Stimulated activated effector memory CD8-positive, alpha-beta T cell treated with anti-CD3 and anti-CD28 coated beads, Interleukin-12 subunit alpha, Interleukin-12 subunit beta, amount 100 ng/mL, for 72 hours (primary cell): Measurements from ENCODE around the gene SUMO4.
"Not testable (repeated sequence)": the region's sequence is repeated elsewhere in the genome, so short reads cannot be mapped to it uniquely, and the experiment has no call there.

ENCODE experiments used
- ATAC-seq: fragments of 150-1000 bp; cut with Tn5 transposase; 2 replicates; pipeline ENCODE4 v1.10.0; 2021
- DNase-seq, 2 donors: peaks; one replicate each; pipeline ENCODE4 v3.0.0; 2021 to 2022; ENCODE audit warnings: low spot score in 2 of 2
- H3K27ac Mint-ChIP-seq: one replicate; pipeline ENCODE4 v1.8.0; 2022; ENCODE audit warnings: mild to moderate bottlenecking, mixed read lengths
- H3K36me3 Mint-ChIP-seq: one replicate; pipeline ENCODE4 v1.8.0; 2022; ENCODE audit warnings: mild to moderate bottlenecking, mixed read lengths
- H3K4me1 Mint-ChIP-seq: one replicate; pipeline ENCODE4 v1.8.0; 2022; ENCODE audit warnings: mixed read lengths
- H3K4me3 Mint-ChIP-seq: one replicate; pipeline ENCODE4 v1.8.0; 2022; ENCODE audit warnings: mild to moderate bottlenecking, mixed read lengths
- H3K9me3 Mint-ChIP-seq: one replicate; pipeline ENCODE4 v1.8.0; 2022; ENCODE audit warnings: mixed read lengths

Gene SUMO4

DNA sequence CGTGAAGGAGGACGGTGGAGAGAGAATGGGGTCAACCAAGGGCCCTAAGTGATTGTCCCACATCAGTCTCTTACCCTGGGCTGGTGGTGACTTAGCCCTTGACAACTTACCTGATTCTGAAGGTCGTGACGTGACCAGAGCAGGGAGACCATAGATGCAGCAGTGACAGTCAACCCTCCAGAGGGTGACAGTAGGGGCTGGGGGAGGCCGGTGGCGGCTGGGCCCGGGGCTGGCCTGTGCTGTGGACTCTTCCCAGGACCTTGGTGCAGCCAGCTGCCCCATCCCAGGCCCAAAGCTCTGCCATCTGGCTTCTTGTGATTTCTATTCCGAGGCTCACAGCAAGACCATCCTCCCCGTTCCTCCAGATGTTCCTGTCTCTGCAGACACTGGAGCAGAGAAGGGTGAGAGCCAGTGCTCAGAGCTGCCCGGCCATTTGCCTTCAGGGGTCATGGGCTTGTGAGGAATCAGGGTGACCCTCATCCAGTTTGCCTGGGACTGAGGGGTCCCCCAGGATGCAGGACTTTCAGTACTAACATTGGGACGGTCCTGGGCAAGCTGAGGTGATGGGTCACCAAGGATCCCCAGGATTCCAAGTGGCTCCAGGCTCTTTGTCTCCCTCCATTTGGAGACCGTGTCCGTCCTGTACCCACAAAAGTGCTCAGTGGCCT, 36.0 kb downstream of the SUMO4 start:
- ATAC-seq (no peak), DNase-seq (no peak)
- Mint-ChIP-seq H3K4me1 (peaks cover 23% of the 10 kb centered on the region), H3K9me3 (no peaks in the 10 kb centered on the region), H3K4me3 (no peak overlapping the region), H3K27ac (no peak overlapping the region), H3K36me3 (peaks cover 2% of the 10 kb centered on the region)

DNA sequence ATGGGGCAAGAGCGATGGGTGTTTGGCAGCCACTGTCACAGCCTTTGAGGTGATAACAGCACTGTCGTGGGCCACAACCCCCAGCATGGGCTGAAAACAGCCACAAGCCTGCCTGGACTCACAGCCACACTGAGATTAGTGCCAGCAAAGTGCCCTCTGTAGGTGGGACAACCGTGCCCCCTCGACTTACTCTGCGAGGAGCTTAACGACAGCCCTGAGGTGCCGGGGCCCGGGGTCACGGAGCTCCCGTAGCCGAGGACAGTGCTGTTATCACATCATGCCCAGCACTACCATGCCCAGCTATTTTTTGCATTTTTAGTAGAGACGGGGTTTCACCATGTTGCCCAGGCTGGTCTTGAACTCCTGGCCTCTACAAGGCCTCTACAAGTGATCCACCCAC, 36.6 kb downstream of the SUMO4 start:
- H3K27ac Mint-ChIP-seq, result no peak overlapping the region
- peaks cover 7% of the 10 kb centered on the region for H3K36me3 Mint-ChIP-seq
- ATAC-seq, result no peak
- H3K9me3 Mint-ChIP-seq, result no peaks in the 10 kb centered on the region
- H3K4me3 Mint-ChIP-seq, result no peak overlapping the region
- peaks cover 23% of the 10 kb centered on the region for H3K4me1 Mint-ChIP-seq
- no peak for DNase-seq

DNA sequence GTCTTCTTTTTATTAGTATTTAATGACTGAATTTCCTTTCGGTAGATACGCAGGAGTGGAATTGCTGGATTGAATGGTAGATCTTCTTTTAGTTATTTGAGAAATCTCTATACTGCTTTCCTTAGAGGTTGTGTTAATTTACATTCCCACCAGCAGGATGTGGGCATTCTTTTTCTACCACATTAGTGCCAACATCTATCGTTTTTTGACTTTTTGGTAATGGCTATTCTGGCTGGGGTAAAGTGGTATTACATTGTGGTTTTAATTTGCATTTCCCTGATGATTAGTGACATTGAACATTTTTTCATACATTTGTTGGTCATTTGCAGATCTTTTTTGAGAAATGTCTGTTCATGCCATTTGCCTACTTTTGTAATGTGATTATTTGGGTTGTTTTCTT, 37.1 kb downstream of the SUMO4 start:
- DNase-seq, result no peak
- H3K9me3 Mint-ChIP-seq, result no peaks in the 10 kb centered on the region
- peak overlapping the region; percentile 51 for H3K27ac Mint-ChIP-seq
- no peak for ATAC-seq
- no peak overlapping the region for H3K4me3 Mint-ChIP-seq
- H3K4me1 Mint-ChIP-seq, result peaks cover 18% of the 10 kb centered on the region
- H3K36me3 Mint-ChIP-seq, result peaks cover 7% of the 10 kb centered on the region

DNA sequence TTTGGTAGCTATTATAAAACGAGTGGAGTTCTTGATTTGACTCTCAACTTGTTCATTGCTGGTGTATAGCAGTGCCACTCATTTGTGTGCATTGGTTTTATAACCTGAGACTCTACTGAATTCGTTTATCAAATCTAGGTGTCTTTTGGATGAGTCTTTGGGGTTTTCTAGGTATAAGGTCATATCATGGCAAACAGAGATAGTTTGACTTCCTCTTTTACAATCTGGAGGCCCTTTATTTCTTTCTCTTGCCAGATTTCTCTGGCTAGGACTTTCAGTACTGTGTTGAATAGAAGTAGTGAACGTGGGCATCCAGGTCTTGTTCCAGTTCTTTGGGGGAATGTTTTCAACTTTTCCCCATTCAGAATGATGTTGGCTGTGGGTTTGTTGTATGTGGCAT, 38.8 kb downstream of the SUMO4 start:
- Mint-ChIP-seq H3K9me3 (no peaks in the 10 kb centered on the region), H3K27ac (no peak overlapping the region), H3K36me3 (peaks cover 20% of the 10 kb centered on the region), H3K4me1 (peaks cover 29% of the 10 kb centered on the region), H3K4me3 (no peak overlapping the region)
- peak; percentile 73 for ATAC-seq
- DNase-seq, result no peak

DNA sequence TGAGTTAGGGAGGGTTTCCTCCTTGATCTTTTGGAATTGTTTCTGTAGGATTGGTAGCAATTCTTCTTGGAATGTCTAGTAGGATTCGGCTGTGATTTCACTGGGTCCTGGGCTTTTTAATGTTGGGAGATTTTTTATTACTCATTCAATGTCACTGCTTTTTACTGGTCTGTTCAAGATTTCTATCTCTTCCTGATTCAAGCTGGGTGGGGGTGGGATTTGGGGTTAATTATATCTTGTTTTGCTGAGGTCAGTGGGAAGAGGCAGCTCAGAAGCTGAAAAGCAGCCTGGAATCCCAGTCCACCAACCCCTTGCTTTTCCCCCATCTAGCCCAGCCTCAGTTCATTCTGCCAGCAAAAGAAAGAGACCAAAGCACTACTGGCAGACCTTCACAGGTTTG, 39.6 kb downstream of the SUMO4 start:
- Mint-ChIP-seq H3K36me3 (peaks cover 24% of the 10 kb centered on the region), H3K4me3 (no peak overlapping the region), H3K9me3 (no peaks in the 10 kb centered on the region), H3K27ac (no peak overlapping the region), H3K4me1 (peaks cover 32% of the 10 kb centered on the region)
- DNase-seq, result no peak
- ATAC-seq, result no peak

DNA sequence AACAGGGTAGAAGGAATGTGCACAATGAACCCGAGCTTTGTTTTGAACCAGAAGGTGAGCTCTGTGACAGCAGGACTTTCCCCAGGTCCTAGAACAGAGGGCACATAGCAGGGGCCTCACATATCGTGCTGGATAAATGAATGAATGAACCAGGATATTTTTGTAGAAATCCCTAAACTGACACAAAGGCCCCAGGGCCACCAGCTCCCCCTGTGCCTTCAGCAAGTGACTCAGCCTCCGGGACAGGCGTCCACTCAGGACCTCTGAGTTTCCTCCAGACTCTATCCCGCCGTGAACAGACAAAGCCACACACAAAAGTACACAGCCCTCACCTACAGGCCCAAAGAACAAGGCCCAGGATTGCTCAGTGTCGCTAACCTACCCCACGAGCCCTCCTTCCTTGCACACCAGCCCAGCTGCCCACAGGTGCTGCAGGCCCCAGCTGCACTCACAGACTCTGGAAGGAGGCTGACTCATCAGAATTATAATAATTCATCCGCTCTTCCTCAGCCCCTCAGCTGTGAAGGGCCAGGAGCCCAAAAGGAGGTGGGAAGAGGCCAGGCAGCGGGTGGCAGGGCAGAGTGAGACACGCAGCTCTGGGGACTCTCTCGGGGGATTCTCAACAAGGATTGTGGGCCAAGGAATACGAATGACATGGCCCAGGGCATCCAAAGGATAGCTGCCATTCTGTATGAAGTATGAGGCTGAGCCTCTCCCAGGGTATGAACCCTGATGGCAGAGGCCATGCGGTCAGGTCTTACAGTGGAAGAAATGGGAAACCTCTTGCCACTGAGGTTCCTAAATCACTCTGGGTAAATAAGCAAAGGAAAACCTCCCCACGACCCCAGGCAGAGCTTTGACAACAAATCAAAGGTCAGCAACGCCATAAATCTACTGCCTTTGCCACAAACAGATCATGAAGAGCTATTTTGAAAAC, 40.9 kb downstream of the SUMO4 start:
- no peak overlapping the region for H3K27ac Mint-ChIP-seq
- no peaks in the 10 kb centered on the region for H3K9me3 Mint-ChIP-seq
- DNase-seq (no peak), ATAC-seq (no peak)
- H3K36me3 Mint-ChIP-seq, result peaks cover 38% of the 10 kb centered on the region
- peaks cover 45% of the 10 kb centered on the region for H3K4me1 Mint-ChIP-seq
- H3K4me3 Mint-ChIP-seq, result no peak overlapping the region

DNA sequence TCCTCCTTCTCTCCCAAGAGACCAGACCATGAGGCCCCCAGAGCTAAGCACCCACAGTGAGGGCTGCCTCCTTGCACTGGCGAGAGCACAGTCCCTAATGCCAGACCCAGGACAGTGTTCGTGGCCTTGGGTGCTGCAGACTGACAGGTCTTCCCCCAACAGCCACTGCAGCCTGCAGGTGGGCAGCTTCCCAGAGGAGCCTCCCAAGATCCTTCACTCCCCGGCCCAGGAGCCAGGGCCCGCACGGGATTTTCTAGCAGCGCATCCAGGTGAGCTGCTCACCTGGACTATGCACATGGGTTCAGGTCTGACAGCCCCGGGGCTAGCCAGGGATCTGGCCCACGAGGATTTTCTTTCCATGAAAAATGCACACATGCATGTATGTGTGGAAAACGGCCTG, 41.7 kb downstream of the SUMO4 start:
- no peak for ATAC-seq
- peaks cover 52% of the 10 kb centered on the region for H3K4me1 Mint-ChIP-seq

DNA sequence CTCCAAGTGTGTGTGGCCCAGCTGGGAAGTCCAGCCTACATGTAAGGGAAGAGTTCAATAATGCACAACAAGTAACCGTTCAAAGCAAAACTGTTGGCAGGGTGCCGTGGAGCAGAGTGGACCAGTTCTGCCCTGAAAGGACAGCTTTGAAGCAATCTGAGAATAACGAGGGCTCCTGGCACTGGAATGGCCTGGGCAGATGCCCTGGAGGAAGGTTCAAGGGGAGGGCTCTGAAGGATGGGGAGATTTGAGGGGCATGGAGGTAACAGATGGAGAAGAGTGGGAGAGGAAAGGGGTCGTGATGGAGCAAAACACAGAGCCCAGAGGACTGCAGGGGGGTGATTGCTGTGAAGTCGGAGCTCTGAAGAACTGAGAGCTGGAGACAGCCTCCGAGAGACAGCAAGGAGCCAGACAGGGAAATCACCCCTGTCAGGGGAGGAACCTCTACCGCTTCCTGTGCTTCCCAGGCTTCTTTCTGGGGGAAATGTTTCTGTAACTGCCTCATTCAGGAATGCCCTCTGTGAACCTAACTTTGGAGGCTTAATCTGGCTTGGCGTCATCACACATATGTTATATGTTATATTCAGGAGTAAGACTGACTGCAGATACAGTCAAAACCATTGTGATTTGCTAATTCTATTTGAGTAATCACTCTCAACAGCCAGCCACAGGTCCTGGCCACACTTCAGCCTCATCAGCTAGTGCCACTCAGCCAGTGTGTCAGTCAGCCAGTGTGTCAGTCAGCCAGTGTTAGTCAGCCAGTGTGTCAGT, 43.5 kb downstream of the SUMO4 start:
- DNase-seq (no peak), ATAC-seq (peak; percentile 68)
- Mint-ChIP-seq H3K4me3 (no peak overlapping the region), H3K9me3 (no peaks in the 10 kb centered on the region), H3K27ac (peak overlapping the region; percentile 65), H3K36me3 (peaks cover 64% of the 10 kb centered on the region), H3K4me1 (peaks cover 46% of the 10 kb centered on the region)

More for the DNA sequence above, 41.7 kb downstream of the SUMO4 start:
- Mint-ChIP-seq H3K36me3 (peaks cover 45% of the 10 kb centered on the region), H3K9me3 (no peaks in the 10 kb centered on the region), H3K27ac (no peak overlapping the region), H3K4me3 (no peak overlapping the region)
- no peak for DNase-seq

DNA sequence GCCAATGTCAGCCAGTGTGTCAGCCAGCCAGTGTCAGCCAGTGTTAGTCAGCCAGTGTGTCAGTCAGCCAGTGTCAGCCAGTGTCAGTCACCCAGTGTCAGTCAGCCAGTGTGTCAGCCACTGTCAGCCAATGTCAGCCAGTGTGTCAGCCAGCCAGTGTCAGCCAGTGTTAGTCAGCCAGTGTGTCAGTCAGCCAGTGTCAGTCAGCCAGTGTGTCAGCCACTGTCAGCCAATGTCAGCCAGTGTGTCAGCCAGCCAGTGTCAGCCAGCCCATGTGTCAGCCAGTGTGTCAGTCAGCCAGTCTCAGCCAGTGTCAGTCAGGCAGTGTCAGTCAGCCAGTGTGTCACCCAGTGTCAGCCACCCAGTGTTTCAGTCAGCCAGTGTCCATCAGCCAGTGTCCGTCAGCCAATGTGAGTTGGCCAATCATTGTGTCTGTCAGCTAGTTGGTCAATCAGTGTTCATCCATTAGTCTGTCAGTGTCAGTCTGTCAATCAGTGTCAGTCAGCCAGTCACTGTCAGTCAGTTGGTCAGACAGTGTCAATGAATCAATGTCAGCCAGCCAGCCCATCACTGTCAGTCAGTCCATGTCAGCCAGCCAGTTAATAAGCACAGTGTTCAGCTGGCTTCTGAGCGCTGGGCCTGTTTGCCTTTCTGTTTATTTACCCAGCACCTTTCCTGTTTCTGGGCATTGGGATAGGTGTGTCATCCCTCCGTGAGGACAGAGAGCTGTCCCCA, 44.5 kb downstream of the SUMO4 start:
- H3K9me3 Mint-ChIP-seq, DNase-seq: not testable (repeated sequence)
- H3K27ac Mint-ChIP-seq, result peak overlapping the region; percentile 76
- H3K4me3 Mint-ChIP-seq, result peak overlapping the region; percentile 16
- peak; percentile 38 for ATAC-seq
- H3K4me1 Mint-ChIP-seq, result peaks cover 37% of the 10 kb centered on the region
- H3K36me3 Mint-ChIP-seq, result peaks cover 73% of the 10 kb centered on the region

DNA sequence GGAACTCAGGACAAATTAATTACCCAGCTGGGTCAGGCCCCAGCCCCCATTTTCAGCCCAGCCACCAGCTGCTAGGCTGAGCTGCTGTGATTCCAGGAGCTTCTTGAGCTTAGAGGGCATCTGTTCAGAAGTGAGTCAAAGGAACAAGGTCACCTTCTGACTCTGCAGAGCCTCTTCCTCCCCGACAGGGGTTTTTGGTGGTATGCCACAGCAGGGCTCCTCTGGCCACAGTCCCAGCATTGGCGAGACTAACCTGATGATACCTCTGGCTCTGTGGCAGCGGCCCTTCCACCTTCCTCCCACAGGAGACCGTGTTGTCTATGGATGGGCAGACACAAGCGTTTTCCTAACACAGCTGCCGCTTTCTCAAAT, 45.0 kb downstream of the SUMO4 start:
- H3K9me3 Mint-ChIP-seq, result no peaks in the 10 kb centered on the region
- H3K4me3 Mint-ChIP-seq, result peak overlapping the region; percentile 16
- peak overlapping the region; percentile 76 for H3K27ac Mint-ChIP-seq
- DNase-seq, result peak; percentile 20 to 82
- ATAC-seq, result peak; percentile 88
- H3K36me3 Mint-ChIP-seq, result peaks cover 79% of the 10 kb centered on the region
- H3K4me1 Mint-ChIP-seq, result peaks cover 34% of the 10 kb centered on the region

DNA sequence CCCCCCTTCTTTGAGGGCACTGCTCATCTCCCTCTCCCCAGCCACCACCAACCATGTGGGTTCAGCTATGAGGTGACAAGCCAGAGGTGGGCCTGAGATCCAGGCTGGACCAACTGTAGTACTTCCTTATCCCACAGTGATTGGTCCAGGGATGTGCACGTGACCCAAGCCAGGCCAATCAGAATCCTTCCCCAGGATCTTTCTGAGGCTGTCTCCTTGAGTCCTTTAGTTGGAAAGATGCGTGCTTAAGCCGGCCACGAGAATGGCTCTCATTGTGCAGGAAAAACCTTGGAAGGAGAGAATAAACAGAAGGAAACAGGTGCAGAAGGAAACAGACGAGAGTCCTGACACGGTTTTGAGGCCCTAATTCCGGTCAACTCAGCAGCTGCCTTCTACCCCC, 45.5 kb downstream of the SUMO4 start:
- H3K9me3 Mint-ChIP-seq, result no peaks in the 10 kb centered on the region
- DNase-seq (no peak), ATAC-seq (peak; percentile 43)
- H3K4me3 Mint-ChIP-seq, result peak overlapping the region; percentile 16
- peaks cover 34% of the 10 kb centered on the region for H3K4me1 Mint-ChIP-seq
- H3K36me3 Mint-ChIP-seq, result peaks cover 84% of the 10 kb centered on the region
- H3K27ac Mint-ChIP-seq, result peak overlapping the region; percentile 76

DNA sequence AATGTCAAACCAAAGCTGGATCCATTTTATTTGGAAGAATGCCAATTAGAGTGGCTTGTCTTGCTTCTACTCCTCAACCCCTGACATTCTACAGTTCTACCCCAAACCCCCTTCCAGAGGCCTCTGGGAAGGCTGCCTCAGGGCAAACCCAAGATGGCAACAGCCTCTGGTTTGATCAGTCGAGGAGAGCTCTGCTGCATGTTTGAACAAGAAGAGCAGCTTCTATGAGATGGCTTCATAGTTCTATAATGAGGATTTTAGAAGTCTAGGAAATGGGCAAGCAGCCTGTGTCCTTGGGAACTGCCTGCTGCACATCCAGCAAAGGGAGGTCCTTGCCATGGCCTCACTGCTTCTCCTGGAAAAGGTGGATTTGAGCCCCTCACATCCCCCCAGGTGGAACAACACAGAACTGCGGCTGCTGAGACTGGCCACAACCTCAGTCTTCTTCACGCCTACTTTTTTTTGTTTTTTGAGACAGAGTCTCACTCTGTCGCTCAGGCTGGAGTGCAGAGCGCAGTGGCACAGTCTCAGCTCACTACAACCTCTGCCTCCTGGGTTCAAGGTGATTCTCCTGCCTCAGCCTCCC, 46.8 kb downstream of the SUMO4 start:
- peaks cover 34% of the 10 kb centered on the region for H3K4me1 Mint-ChIP-seq
- H3K9me3 Mint-ChIP-seq, result no peaks in the 10 kb centered on the region
- DNase-seq (no peak), ATAC-seq (no peak)
- H3K27ac Mint-ChIP-seq, result peak overlapping the region; percentile 76
- H3K36me3 Mint-ChIP-seq, result peaks cover 87% of the 10 kb centered on the region
- no peak overlapping the region for H3K4me3 Mint-ChIP-seq

DNA sequence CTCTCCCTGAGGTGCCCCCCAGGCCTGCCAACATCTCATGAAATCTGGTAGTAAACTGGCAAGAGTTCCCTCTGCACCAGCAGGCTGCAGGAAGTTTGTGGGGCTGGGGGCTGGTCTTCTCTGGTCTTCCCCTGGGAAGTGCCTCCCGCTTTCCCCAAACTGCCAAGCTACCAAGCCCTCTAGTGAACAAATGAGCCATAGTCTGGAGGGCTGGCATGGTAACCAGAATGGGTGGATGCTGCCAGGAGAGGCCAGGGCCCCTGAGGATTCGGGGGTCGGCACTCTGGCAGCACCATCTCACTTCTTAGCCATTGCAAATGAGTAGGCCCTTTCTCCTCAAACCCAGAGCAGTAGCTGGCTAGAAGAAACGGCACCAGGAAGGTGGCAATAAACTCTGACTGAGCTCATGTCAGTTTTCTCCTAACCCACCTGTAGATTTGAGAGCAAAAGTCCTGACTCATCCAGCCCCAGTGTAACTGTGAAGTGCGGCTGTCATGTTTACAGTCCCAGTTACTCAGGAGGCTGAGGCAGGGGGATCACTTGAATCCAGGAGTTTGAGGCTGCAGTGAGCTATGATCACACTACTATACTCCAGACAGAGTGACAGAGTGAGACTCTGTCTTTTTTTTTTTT, 48.9 kb downstream of the SUMO4 start:
- ATAC-seq, result no peak
- Mint-ChIP-seq H3K27ac (no peak overlapping the region), H3K9me3 (no peaks in the 10 kb centered on the region), H3K36me3 (peaks cover 93% of the 10 kb centered on the region), H3K4me3 (no peak overlapping the region), H3K4me1 (peaks cover 23% of the 10 kb centered on the region)
- no peak for DNase-seq
